HG03095 (cell line): Measurements from ENCODE around the gene ARL14.
A peak's percentile ranks its signal among the peaks of the same experiment; 100 is the strongest.
"Not testable (repeated sequence)": the region's sequence is repeated elsewhere in the genome, so short reads cannot be mapped to it uniquely, and the experiment has no call there.

Experiments
- ATAC-seq: cut with Tn5 transposase; IDR thresholded peaks from one replicate; pipeline ENCODE4 v1.9.1; 2021; ENCODE audit warnings: moderate library complexity; ENCODE audit not compliant: unreplicated experiment

ARL14 gene

GRCh38 chr3:160675566-160676124 is 1.3 kb upstream of the ARL14 start:
- no peak for ATAC-seq

- no peak for ATAC-seq
Observed at GRCh38 chr3:160677459-160677881, 510 bp downstream of the ARL14 start.

- no peak for ATAC-seq
Observed at GRCh38 chr3:160678292-160678842, 1.4 kb downstream of the ARL14 start.

- ATAC-seq: no peak
Observed at GRCh38 chr3:160684368-160684740, 7.4 kb downstream of the ARL14 start.

- ATAC-seq: no peak
Observed at GRCh38 chr3:160685144-160685766, 8.3 kb downstream of the ARL14 start.

GRCh38 chr3:160686955-160687535 is 10.1 kb downstream of the ARL14 start:
- no peak for ATAC-seq

GRCh38 chr3:160691151-160691550 is 14.2 kb downstream of the ARL14 start:
- no peak for ATAC-seq

- no peak for ATAC-seq
Observed at GRCh38 chr3:160691962-160692361, 15.0 kb downstream of the ARL14 start.

GRCh38 chr3:160693191-160693590 is 16.2 kb downstream of the ARL14 start:
- no peak for ATAC-seq

- no peak for ATAC-seq
Observed at GRCh38 chr3:160694345-160694744, 17.4 kb downstream of the ARL14 start.

GRCh38 chr3:160695003-160695402 is 18.0 kb downstream of the ARL14 start:
- no peak for ATAC-seq

GRCh38 chr3:160695915-160696327 is 19.0 kb downstream of the ARL14 start:
- no peak for ATAC-seq

GRCh38 chr3:160697637-160698380 is 20.8 kb downstream of the ARL14 start:
- ATAC-seq: peak; percentile 90

- ATAC-seq: no peak
Observed at GRCh38 chr3:160698599-160699195, 21.7 kb downstream of the ARL14 start.

- ATAC-seq: no peak
Observed at GRCh38 chr3:160701490-160701889, 24.5 kb downstream of the ARL14 start.

- no peak for ATAC-seq
Observed at GRCh38 chr3:160702290-160702689, 25.3 kb downstream of the ARL14 start.

- no peak for ATAC-seq
Observed at GRCh38 chr3:160703974-160704373, 27.0 kb downstream of the ARL14 start.

GRCh38 chr3:160707187-160707794 is 30.3 kb downstream of the ARL14 start:
- ATAC-seq: no peak

GRCh38 chr3:160709477-160710182 is 32.7 kb downstream of the ARL14 start:
- ATAC-seq: no peak

GRCh38 chr3:160713144-160713543 is 36.2 kb downstream of the ARL14 start:
- ATAC-seq: not testable (repeated sequence)
